ENCODE measurements around the gene MT3.
"Not testable (repeated sequence)": the region's sequence is repeated elsewhere in the genome, so short reads cannot be mapped to it uniquely, and the experiment has no call there.

The MT3 gene

GRCh38 chr16:56564793-56565477 is 24.4 kb upstream of the MT3 start, which contains the start of gene MT4:
Gene MT4, plus strand, starts transcription at chr16:56565073. Its CDS starts 56 bp downstream, at chr16:56565129.
- no peak for TF ChIP-seq CTCF (conservative IDR thresholded peaks at IDR 0.05)
- H3K27ac ChIP-seq: no peak within 1 kb of the TSS

GRCh38 chr16:56569971-56570370 is 19.4 kb upstream of the MT3 start:
- no peak for TF ChIP-seq CTCF (conservative IDR thresholded peaks at IDR 0.05)
- H3K27ac ChIP-seq: no peak overlapping the region

- no peak for TF ChIP-seq CTCF (conservative IDR thresholded peaks at IDR 0.05)
- no peak overlapping the region for H3K27ac ChIP-seq
These were observed 17.8 kb upstream of the MT3 start for GRCh38 chr16:56571525-56571924.

GRCh38 chr16:56574625-56575024 is 14.7 kb upstream of the MT3 start:
- H3K27ac ChIP-seq: no peak overlapping the region
- TF ChIP-seq CTCF (conservative IDR thresholded peaks at IDR 0.05): no peak

- TF ChIP-seq CTCF (conservative IDR thresholded peaks at IDR 0.05): no peak; the same call in 1 of the 2 replicates
- no peak overlapping the region for H3K27ac ChIP-seq
These were observed 12.6 kb upstream of the MT3 start for GRCh38 chr16:56576585-56577299.

GRCh38 chr16:56577300-56577625 is 12.1 kb upstream of the MT3 start:
- TF ChIP-seq CTCF (conservative IDR thresholded peaks at IDR 0.05): no peak
- no peak overlapping the region for H3K27ac ChIP-seq

GRCh38 chr16:56580391-56581048 is 8.8 kb upstream of the MT3 start:
- H3K27ac ChIP-seq: no peak overlapping the region
- TF ChIP-seq CTCF (conservative IDR thresholded peaks at IDR 0.05): no peak

GRCh38 chr16:56582911-56583310 is 6.4 kb upstream of the MT3 start:
- not testable (repeated sequence) for H3K27ac ChIP-seq
